ENCODE data around the gene CMC1.
"Not testable (repeated sequence)": the region's sequence is repeated elsewhere in the genome, so short reads cannot be mapped to it uniquely, and the experiment has no call there.

CMC1 gene, protein sequence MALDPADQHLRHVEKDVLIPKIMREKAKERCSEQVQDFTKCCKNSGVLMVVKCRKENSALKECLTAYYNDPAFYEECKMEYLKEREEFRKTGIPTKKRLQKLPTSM

DNA sequence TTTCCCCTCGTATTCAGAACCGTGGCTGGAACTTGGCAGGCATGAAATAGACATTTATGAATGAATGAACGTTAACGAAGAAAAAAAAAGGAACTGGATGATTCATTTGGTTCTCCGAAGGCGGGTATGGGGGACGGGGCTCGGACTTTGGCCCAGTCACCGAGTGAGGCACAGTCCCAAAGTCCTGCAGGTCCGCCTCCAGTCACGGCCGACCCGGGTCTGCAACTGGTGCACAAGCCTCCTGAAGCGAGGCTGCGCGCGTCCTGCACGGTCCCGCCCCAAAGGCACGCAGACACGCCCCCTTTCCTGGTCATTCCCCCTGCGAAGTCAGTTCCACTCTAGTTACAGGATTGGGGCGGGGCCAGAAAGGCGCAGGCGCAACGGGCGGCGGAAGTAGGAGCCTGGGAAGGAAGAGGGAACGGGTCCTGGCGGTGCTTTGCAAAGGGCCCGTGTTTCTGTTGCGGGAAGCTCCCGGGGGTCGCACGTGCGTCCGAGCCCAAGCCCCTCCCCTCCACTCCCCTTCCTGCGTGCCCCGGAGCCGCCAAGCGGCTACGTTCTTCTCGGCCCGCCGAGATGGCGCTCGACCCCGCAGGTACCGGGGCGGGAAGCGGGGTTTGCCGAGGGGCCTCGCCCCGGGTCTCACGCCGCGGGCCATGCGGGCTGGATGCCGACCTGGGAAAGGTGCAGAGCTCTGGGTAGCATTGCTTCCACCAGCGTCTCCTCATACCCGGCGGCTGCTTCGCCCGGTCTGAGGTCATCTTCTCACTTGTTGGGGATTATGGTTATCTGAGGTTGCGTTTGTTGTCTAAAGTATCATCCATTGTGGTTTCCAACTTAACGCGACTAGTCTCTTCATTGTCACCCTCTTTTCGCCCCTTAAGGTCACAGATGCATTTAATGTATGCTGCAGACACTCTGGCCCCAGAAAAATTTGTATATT is at the start of gene CMC1:
Gene CMC1, plus strand, starts transcription at position 399 of the 940 bp plus-strand sequence. Its CDS starts 175 bp downstream, at position 574.
- DNase-seq: peak; percentile 96

GRCh38 chr3:28198161-28198560 is 43.3 kb upstream of the CMC1 start:
- DNase-seq: no peak

GRCh38 chr3:28198974-28199373 is 42.4 kb upstream of the CMC1 start:
- no peak for DNase-seq

DNA sequence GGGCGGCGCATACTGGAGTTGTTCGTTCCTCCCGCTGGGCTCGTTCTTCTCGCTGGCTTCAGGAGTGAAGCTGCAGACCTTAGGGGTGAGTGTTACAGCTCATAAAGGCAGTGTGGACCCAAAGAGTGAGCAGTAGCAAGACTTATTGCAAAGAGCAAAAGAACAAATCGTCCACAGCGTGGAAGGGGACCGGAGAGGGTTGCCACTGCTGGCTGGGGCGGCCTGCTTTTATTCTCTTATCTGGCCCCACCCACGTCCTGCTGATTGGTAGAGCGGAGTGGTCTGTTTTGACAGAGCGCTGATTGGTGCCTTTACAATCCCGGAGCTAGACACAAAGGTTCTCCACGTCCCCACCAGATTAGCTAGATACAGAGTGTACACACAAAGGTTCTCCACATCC is 41.8 kb upstream of the CMC1 start:
- not testable (repeated sequence) for DNase-seq

DNA sequence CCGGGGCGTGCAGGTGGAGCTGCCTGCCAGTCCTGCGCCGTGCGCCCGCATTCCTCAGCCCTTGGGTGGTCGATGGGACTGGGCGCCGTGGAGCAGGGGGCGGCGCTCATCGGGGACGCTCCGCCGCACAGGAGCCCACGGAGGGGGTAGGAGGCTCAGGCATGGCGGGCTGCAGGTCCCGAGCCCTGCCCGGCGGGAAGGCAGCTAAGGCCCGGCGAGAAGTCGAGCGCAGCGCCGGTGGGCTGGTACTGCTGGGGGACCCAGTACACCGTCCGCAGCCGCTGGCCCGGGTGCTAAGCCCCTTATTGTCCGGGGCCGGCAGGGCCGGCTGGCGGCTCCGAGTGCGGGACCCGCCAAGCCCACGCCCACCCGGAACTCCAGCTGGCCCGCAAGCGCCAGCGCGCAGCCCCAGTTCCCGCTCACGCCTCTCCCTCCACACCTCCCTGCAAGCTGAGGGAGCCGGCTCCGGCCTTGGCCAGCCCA is 41.0 kb upstream of the CMC1 start:
- not testable (repeated sequence) for DNase-seq

DNA sequence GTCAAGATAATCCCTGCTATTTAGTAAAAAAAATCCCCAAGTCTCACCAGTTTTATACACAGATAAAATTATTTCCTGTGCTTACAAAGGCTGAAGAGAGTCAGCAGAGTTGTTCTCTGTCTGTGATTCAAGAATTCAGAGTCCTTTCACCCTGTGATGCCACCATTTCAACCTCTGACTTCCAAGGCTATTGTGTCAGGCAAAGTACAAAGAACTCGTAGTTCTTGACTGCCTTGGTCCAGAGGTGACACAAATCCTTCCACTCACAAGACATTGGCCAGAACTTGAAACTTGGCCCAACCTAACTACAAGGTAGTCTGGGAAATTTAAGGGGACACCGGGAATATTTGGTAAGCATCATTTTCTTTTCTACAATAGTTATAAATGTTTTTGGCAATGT is 34.9 kb upstream of the CMC1 start:
- no peak for DNase-seq

DNA sequence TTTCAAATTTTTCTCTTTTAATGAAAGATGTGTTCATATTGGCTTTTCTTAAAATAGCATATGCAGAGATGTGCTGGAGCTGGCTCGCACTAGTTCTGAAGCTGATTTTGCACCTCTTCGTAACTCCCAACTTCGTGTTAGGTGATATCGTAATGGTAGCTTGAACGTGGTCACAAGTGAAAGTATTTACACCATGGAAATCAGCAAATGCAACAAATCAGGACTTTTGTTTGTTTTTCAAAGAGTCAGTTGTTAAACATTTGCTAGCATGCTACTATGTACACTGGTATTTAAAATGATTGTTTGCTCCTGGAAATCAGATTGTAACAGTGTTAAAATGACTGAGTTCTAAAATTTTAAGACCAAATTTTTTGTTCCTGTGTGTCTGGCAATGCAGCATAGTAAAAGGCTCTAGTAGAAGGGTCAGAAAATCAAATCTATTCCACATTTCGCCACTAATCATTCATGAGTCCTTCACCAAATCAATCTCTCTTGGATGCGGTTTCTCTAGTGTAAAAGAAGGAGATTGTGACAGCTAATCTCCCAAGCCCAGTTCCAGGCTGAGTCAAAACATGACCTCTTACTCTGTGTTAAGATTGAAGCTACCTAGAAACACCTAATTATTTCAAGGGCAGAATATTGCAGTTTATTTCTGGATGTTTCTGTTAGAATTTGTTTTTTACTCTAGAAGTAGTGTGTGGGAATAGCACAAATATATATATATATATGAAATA is 34.3 kb upstream of the CMC1 start:
- DNase-seq: no peak

DNA sequence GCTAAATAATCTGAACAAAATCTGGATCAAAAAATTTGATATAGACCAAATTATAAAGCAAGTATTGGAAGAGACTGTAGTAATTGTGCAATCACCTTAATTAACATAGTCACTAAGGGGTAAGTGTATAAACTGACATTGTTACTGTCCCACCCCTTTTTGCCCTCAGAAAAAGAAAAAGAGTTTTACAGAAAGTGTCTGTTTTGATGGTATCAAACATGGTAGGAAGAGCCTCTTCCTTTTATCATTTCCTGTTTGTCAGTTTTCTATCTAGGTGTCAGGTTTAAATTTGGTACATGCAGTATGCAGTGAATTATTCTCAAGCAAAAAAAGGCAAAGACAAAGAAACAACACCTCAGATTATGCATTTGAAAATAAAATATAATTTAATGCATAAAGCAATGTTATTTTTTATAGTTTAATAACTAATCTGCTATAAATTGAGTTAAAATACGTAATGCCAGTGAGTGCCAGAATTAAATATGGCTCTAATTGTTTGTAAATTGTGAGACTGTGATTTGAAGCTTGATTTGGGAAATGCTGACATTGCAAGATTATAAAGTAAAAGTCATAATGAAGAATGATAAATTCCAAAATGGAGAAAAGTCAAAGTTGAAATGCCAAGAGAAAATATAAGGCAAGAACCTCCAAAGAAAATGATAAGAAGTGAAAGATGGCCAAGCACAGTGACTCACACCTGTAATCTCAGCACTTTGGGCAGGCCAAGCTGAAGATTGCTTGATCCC is 30.3 kb upstream of the CMC1 start:
- no peak for DNase-seq

- DNase-seq: no peak
Measured at GRCh38 chr3:28212681-28213080, 28.7 kb upstream of the CMC1 start.

DNA sequence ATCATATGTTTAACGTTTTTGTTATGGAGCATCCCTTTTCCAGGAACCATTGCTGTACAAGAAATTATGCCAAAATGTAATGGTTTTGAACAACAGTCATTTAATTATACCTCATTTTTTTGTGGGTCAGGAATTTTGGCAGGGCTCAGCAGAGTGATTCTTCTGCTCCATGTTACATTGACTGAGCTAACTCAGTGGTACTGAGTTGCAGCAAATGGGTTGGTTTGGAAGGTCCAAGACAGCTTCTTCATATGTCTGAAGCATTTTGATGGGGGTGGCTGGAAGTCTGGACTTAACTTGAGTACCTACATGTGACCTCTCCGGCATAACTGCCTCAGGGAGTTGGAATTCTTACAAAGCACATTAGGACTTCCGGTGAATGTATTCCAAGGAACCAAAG is 26.0 kb upstream of the CMC1 start:
- DNase-seq: no peak

DNA sequence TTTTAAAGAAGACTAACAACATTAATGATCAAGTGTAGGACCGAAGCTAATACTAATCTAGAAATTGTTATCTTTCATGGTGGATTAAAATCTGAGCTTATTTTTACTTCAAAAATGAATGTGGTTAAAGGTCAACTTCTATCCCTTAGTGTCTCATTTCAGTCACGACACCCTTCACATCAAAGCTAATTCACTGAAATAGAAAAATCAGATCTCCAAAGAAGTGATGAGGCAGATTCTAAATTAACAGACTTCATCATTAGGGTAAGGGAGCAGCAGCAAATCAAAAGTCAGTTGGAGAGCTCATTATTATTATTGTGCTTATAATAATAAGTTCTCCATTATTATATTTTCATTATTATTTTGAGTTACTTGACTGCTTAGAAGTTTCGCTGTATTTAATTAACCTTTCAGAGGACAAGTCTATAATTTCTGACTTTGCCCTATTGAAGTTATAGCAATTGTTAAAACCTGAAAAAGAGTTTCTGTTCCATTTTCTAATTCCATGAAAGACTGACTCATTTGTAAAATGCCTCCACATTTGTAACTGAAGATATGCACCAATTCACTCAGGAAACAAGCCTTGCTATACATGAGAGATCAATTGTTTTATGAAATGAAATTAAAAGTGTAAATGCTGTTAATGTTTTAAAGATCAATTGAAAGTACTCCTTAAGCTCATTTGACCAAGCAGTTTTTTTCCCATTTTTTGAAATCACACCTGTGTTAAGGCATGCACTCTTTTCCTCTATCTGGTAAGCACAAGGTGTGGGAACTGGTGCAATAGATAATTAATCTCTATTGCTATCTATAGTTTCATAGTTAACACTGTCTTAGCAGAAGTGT is 23.1 kb upstream of the CMC1 start:
- no peak for DNase-seq

DNA sequence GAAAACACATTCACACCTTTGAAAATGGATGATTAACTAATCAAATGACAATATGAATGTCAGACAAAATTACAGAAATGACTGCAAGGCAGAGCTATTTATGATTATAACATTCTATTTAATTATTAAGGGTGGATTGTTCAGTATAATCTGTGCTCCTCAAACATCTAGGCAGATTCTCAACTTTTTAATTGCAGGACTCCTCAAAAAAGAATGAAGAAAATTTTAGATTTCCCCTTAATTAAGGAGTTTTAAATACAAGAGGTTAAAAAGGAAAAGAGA is 22.6 kb upstream of the CMC1 start:
- DNase-seq: no peak

DNA sequence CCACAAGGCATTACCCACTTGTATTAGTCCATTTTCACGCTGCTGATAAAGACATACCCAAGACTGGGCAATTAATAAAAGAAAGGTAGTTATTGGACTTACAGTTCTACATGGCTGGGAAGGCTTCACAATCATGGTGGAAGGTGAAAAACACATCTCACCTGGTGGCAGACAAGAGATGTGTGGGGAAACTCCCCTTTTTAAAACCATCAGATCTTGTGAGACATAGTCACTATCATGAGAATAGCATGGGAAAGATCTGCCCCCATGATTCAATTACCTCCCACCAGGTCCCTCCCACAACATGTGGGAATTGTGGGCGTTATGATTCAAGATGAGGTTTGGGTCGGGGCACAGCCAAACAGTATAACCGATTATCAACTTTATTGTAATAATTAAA is 17.0 kb upstream of the CMC1 start:
- peak; percentile 31 for DNase-seq

- no peak for DNase-seq
Measured at GRCh38 chr3:28226020-28226419, 15.4 kb upstream of the CMC1 start.

- no peak for DNase-seq
Measured at GRCh38 chr3:28228623-28229022, 12.8 kb upstream of the CMC1 start.

DNA sequence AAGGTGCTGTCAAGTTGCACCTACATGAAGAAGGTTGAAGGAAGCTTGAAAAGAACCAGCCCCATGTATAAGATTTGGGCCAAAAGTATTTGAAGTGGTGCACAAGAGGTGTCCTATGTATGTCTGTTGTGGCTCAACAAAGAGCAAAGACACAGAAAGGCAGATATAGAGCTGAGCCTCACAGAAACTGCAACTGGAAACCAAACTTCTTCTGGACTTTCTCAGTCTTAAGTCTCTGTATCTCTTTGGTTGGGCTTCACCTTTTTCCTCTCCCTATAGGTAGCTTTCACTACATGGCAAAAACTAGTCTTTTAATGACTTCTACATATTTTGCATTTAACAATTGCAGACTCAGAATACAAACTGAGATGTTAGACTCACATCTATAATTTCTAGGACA is 8.8 kb upstream of the CMC1 start:
- no peak for DNase-seq

DNA sequence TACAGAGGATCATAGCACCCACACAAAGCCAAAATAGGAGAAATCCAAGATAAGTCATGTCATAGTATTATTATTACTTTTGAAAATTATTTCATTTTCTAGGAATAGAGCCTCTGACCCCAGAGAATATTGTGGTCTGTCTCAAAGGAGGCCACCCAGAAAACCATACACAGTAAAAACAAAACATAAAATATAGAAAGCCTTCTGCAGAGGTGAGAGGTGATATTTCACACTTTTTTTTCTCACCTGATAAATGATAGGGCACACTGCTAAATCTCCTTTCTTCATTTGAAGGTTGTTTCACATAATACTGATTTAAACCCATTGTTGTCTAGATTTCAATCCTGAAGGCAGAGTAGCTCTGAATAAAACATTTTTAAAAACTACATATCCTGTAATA is 7.0 kb upstream of the CMC1 start:
- DNase-seq: no peak

DNA sequence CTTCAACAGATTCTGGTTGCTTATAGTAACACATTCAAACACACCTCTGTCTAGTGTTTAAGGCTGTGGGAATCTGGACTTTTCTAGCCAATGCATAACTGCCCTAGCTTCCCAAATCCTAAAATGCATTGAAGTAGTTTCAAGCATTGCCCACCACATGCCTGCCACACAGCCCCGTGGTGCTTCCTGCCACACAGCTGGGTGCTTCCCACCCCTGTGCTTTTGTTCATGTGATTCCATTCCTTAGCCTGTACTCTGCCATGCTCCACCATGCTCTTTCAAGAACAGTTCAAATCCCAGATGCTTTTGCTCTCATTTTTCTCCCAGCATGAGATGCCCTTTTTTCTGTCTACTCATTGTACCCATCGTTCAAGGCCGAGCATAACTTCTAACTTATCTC is 2.3 kb upstream of the CMC1 start:
- DNase-seq: no peak

DNA sequence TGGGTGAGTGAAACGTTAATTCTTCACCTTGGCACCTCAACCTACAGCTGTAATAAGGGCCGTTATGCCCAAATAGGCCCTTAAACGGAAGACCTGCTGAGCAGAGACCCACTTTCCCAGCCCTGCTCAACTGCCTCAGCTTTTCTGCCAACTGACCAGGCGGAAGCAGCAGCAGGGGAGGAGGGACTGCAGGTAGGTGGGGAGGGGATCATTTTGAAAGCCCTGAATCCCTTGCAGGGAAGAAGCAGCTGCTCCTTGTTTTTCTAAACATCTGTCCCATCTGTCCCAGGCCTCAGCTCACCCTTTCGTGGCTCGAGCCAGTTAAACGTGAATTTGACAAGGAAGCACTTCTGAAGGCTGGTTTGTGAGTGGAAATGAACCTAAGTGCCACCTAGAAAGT is 978 bp upstream of the CMC1 start:
- DNase-seq: no peak

DNA sequence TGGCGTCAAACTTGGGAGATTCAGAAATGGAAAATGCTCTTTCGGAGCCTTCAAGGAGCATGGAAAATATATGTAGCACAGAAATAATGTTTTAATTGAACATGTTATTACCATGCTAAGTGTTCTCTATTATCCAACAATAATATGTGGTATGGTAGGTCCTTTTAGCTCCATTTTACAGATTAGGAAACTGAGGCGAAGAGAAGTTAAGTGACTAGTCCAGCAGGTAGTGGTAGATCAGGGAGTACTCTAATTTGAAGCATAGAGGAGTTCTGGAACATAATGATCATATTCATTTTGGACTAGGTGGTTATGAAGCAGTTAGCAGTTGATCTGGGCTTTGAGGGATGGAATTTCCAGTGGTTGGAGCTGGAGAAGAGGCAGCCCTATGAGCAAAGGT is 1.1 kb downstream of the CMC1 start:
- DNase-seq: no peak

- DNase-seq: no peak
Measured at GRCh38 chr3:28243424-28244106, 2.1 kb downstream of the CMC1 start.

- no peak for DNase-seq
Measured at GRCh38 chr3:28244491-28244890, 3.1 kb downstream of the CMC1 start.
